GM23338 (cell line): ENCODE measurements around the gene NCKAP5. TPM values are rescaled to one million over a fixed set of nuclear protein-coding genes. Genes with fewer than 3 reads are reported as not detected.

Source experiments
- ATAC-seq: fragments of 200-7000 bp; cut with Tn5 transposase; 3 replicates; pipeline ENCODE4 v1.9.1; 2020
- DNase-seq: peaks from one replicate; pipeline ENCODE4 v3.0.0-alpha.2; 2015; ENCODE audit warnings: low spot score
- H2AFZ ChIP-seq: fragments of 200-600 bp; sonication (generic); 2 replicates; pipeline ENCODE4 v1.8.0; 2016; ENCODE audit warnings: antibody characterized with exemption, mild to moderate bottlenecking, moderate library complexity
- H3F3A ChIP-seq: fragments of 200-600 bp; sonication (generic); replicated peaks from 2 replicates; pipeline ENCODE4 v1.8.0; 2017; ENCODE audit warnings: antibody characterized with exemption, mixed run types, low read depth
- H3K27ac ChIP-seq: fragments of 200-600 bp; sonication (generic); 2 replicates; pipeline ENCODE4 v1.6.1; 2016; ENCODE audit warnings: low read depth
- H3K27me3 ChIP-seq: fragments of 200-600 bp; sonication (generic); 2 replicates; pipeline ENCODE4 v1.8.0; 2016; ENCODE audit warnings: mild to moderate bottlenecking, mixed run types, moderate library complexity; ENCODE audit not compliant: insufficient read depth
- H3K36me3 ChIP-seq: fragments of 200-600 bp; sonication (generic); 2 replicates; pipeline ENCODE4 v1.8.0; 2016; ENCODE audit warnings: mild to moderate bottlenecking; ENCODE audit not compliant: insufficient read depth
- H3K4me1 ChIP-seq: fragments of 200-600 bp; sonication (generic); 2 replicates; pipeline ENCODE4 v1.8.0; 2016; ENCODE audit warnings: mild to moderate bottlenecking, moderate library complexity; ENCODE audit not compliant: insufficient read depth
- H3K4me2 ChIP-seq: fragments of 200-600 bp; sonication (generic); 2 replicates; pipeline ENCODE4 v1.7.1; 2017; ENCODE audit warnings: mixed run types
- H3K4me3 ChIP-seq: fragments of 200-600 bp; sonication (generic); 2 replicates; pipeline ENCODE4 v1.6.1; 2016; ENCODE audit warnings: mixed run types
- H3K79me2 ChIP-seq: fragments of 200-600 bp; sonication (generic); replicated peaks from 2 replicates; pipeline ENCODE4 v1.8.0; 2017; ENCODE audit warnings: mild to moderate bottlenecking; ENCODE audit not compliant: insufficient read depth
- H3K9me2 ChIP-seq: fragments of 200-600 bp; sonication (generic); 2 replicates; pipeline ENCODE4 v1.8.0; 2017; ENCODE audit not compliant: insufficient read depth
- H4K20me1 ChIP-seq: fragments of 200-600 bp; sonication (generic); replicated peaks from 2 replicates; pipeline ENCODE4 v1.8.0; 2017; ENCODE audit warnings: mild to moderate bottlenecking; ENCODE audit not compliant: insufficient read depth
- H3K27ac Mint-ChIP-seq: 2 replicates; pipeline ENCODE4 v1.8.0; 2020; ENCODE audit warnings: inconsistent platforms, mild to moderate bottlenecking, moderate library complexity, mixed read lengths
- H3K27me3 Mint-ChIP-seq: 3 replicates; pipeline ENCODE4 v1.8.0; 2022; ENCODE audit warnings: low read depth, mild to moderate bottlenecking, moderate library complexity, mixed read lengths, inconsistent platforms; ENCODE audit not compliant: insufficient read depth, poor library complexity
- H3K36me3 Mint-ChIP-seq: 3 replicates; pipeline ENCODE4 v1.8.0; 2021; ENCODE audit warnings: low read depth, mild to moderate bottlenecking, inconsistent platforms, moderate library complexity, mixed read lengths
- H3K4me1 Mint-ChIP-seq: 3 replicates; pipeline ENCODE4 v1.8.0; 2020; ENCODE audit warnings: mild to moderate bottlenecking, inconsistent platforms, mixed read lengths
- H3K4me3 Mint-ChIP-seq: 3 replicates; pipeline ENCODE4 v1.8.0; 2021; ENCODE audit warnings: moderate library complexity, mild to moderate bottlenecking, inconsistent platforms, mixed read lengths
- H3K9me3 Mint-ChIP-seq: 3 replicates; pipeline ENCODE4 v1.8.0; 2020; ENCODE audit warnings: moderate library complexity, mild to moderate bottlenecking, inconsistent platforms, mixed read lengths
- CREB1 ChIP-seq: fragments of 250-450 bp; sonication (Bioruptor Pico); IDR thresholded peaks from 2 replicates; pipeline ENCODE4 v1.5.0; 2020; ENCODE audit warnings: low read depth, mild to moderate bottlenecking, moderate library complexity
- ETS1 ChIP-seq: IDR thresholded peaks from 2 replicates; pipeline ENCODE4 v1.6.1; 2016; ENCODE audit warnings: antibody characterized with exemption
- EZH2 ChIP-seq: fragments of 200-600 bp; sonication (generic); IDR thresholded peaks from one replicate; pipeline ENCODE4 v1.8.0; 2017; ENCODE audit warnings: antibody characterized with exemption, mild to moderate bottlenecking, low read depth; ENCODE audit not compliant: unreplicated experiment
- EZH2phosphoT487 ChIP-seq: fragments of 200-600 bp; sonication (generic); IDR thresholded peaks from one replicate; pipeline ENCODE4 v1.8.1; 2018; ENCODE audit warnings: antibody characterized with exemption; ENCODE audit not compliant: unreplicated experiment
- JUNB ChIP-seq: IDR thresholded peaks from one replicate; pipeline ENCODE4 v1.6.1; 2016; ENCODE audit warnings: antibody characterized with exemption; ENCODE audit not compliant: unreplicated experiment
- NANOG ChIP-seq: IDR thresholded peaks from 2 replicates; pipeline ENCODE4 v1.6.1; 2016; ENCODE audit warnings: antibody characterized with exemption, borderline replicate concordance
- POLR2AphosphoS5 ChIP-seq: IDR thresholded peaks from 2 replicates; pipeline ENCODE4 v1.6.1; 2016; ENCODE audit warnings: antibody characterized with exemption, low read depth
- REST ChIP-seq: IDR thresholded peaks from one replicate; pipeline ENCODE4 v1.6.1; 2018; ENCODE audit warnings: antibody characterized with exemption; ENCODE audit not compliant: unreplicated experiment
- STAT1 ChIP-seq: IDR thresholded peaks from one replicate; pipeline ENCODE4 v1.6.1; 2016; ENCODE audit warnings: antibody characterized with exemption; ENCODE audit not compliant: unreplicated experiment
- ZNF114 ChIP-seq: fragments of 250-450 bp; sonication (Bioruptor Pico); IDR thresholded peaks from 2 replicates; pipeline ENCODE4 v1.5.0; 2020; ENCODE audit warnings: mild to moderate bottlenecking, moderate library complexity
- ZNF331 ChIP-seq: fragments of 250-450 bp; sonication (Bioruptor Pico); IDR thresholded peaks from 2 replicates; pipeline ENCODE4 v1.5.0; 2020; ENCODE audit warnings: low read depth, mild to moderate bottlenecking, moderate library complexity
- ZNF462 ChIP-seq: fragments of 250-450 bp; sonication (Bioruptor Pico); IDR thresholded peaks from 2 replicates; pipeline ENCODE4 v1.5.0; 2020; ENCODE audit warnings: mild to moderate bottlenecking, moderate library complexity
- polyA plus RNA-seq: library from polyadenylated mRNA; unstranded; fragments of >200 nt; fragmentation: Nextera tagmentation; extraction: Ambion mirVana; gene quantifications from 2 replicates; pipeline ENCODE4 v1.2.1, GENCODE V29; 2016
- total RNA-seq: library from RNA; depleted of rRNA; stranded (reverse); fragments of >200 nt; shearing (Covaris generic); gene quantifications from 2 replicates; pipeline ENCODE4 v1.2.3, GENCODE V29; 2014
- TF ChIP-seq, protein P1 (sequence below), 2 experiments: fragments of 200-600 bp in 1 of 2; sonication (generic) in 1 of 2; conservative IDR thresholded peaks; 2 replicates each; pipeline versions ENCODE4 v1.5.1 to v1.6.1; 2016 to 2017; ENCODE audit warnings: antibody characterized with exemption in 2 of 2, low read depth in 2 of 2, mild to moderate bottlenecking in 2 of 2, moderate library complexity in 1 of 2

The NCKAP5 gene
- total and polyA plus RNA-seq, 2 experiments from 2014 or later = 0.34 to 0.73 TPM

DNA sequence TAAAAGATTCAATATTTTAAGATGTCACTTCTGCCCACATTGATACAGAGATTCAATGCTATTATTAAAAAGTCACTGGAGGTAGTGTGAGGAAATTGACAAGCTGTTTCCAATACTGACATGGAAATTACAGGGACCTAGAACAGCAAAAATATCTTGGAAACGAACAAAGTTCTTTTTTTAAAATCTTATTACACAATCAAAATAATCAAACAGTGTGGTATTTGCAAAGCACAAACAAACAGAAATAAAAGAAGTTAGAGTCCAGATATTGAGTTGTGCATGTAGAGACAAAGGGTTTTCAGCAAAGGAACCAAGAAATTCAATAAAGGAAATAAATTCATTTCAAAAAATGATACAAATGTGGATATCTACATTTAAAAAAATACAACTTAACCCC lies 369.6 kb downstream of the NCKAP5 start:
- Histone ChIP-seq H3K9me2 (no peaks in the 10 kb centered on the region), H3F3A (no peaks in the 10 kb centered on the region), H3K36me3 (no peaks in the 10 kb centered on the region), H3K27ac (no peak overlapping the region), H4K20me1 (no peaks in the 10 kb centered on the region), H3K4me2 (no peak overlapping the region), H2AFZ (no peak overlapping the region), H3K79me2 (no peaks in the 10 kb centered on the region), H3K4me3 (no peak overlapping the region), H3K4me1 (no peaks in the 10 kb centered on the region), H3K27me3 (no peaks in the 10 kb centered on the region)
- Mint-ChIP-seq H3K27ac (no peak overlapping the region), H3K9me3 (peaks cover 11% of the 10 kb centered on the region; the same call in 1 of the 3 replicates), H3K27me3 (no peaks in the 10 kb centered on the region), H3K4me3 (no peak overlapping the region), H3K36me3 (no peaks in the 10 kb centered on the region; the same call in 2 of the 3 replicates), H3K4me1 (no peaks in the 10 kb centered on the region)
- DNase-seq (no peak), ATAC-seq (no peak)
- TF ChIP-seq ZNF331 (CRISPR knock-in tag) (no peak), CREB1 (CRISPR knock-in tag) (no peak), ETS1 (no peak), EZH2phosphoT487 (no peak), NANOG (no peak), POLR2AphosphoS5 (no peak), STAT1 (no peak), ZNF462 (no peak), JUNB (no peak), REST (no peak), EZH2 (no peak), ZNF114 (no peak)
- TF ChIP-seq, protein P1, sequence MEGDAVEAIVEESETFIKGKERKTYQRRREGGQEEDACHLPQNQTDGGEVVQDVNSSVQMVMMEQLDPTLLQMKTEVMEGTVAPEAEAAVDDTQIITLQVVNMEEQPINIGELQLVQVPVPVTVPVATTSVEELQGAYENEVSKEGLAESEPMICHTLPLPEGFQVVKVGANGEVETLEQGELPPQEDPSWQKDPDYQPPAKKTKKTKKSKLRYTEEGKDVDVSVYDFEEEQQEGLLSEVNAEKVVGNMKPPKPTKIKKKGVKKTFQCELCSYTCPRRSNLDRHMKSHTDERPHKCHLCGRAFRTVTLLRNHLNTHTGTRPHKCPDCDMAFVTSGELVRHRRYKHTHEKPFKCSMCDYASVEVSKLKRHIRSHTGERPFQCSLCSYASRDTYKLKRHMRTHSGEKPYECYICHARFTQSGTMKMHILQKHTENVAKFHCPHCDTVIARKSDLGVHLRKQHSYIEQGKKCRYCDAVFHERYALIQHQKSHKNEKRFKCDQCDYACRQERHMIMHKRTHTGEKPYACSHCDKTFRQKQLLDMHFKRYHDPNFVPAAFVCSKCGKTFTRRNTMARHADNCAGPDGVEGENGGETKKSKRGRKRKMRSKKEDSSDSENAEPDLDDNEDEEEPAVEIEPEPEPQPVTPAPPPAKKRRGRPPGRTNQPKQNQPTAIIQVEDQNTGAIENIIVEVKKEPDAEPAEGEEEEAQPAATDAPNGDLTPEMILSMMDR (conservative IDR thresholded peaks at IDR 0.05; ENCODE audit: low read depth in 2 of 2) = no peak
